GM12878 (cell line): ENCODE measurements around the gene CACNA2D2. TPM values are rescaled to one million over a fixed set of nuclear protein-coding genes. Genes with fewer than 3 reads are reported as not detected.

ENCODE experiments used
- ATAC-seq: fragments of 200-7000 bp; cut with Tn5 transposase; 3 replicates; pipeline ENCODE4 v1.9.1; 2020; ENCODE audit warnings: mild to moderate bottlenecking, moderate library complexity
- BruUV-seq: library from RNA; stranded (reverse); fragments of 400-500 nt; replicated peaks from 2 replicates; lab custom pipeline; 2021; lab: Mats Ljungman, UMichigan
- CTCF ChIA-PET: fragments of 300-600 bp; sonication (Branson Sonifier 250); formaldehyde crosslinking; extraction: SDS; loops from one replicate; lab custom pipeline; 2021; ENCODE audit warnings: inconsistent platforms; lab: Yijun Ruan, JAX
- POLR2A ChIA-PET: fragments of 350-600 bp; formaldehyde crosslinking; extraction: SDS; loops from one replicate; lab custom pipeline; 2021; ENCODE audit warnings: inconsistent platforms; lab: Charles Lee
- RAD21 ChIA-PET: fragments of 300-600 bp; sonication (Branson Sonifier 250); formaldehyde crosslinking; loops from one replicate; lab custom pipeline; 2023; ENCODE audit warnings: antibody characterized with exemption; ENCODE audit not compliant: unreplicated experiment; lab: Charles Lee
- SMC1A ChIA-PET: fragments of 300-600 bp; sonication (Branson Sonifier 250); formaldehyde crosslinking; loops from one replicate; lab custom pipeline; 2023; ENCODE audit not compliant: unreplicated experiment, uncharacterized antibody; lab: Charles Lee
- DNase-seq: peaks from one replicate; pipeline ENCODE4 v3.0.0-alpha.2; 2011; ENCODE audit warnings: low read depth, low spot score
- FAIRE-seq: peaks from 3 replicates; lab custom pipeline; 2011; peaks lifted over from hg19 to GRCh38; lab: Jason Lieb, UNC
- H2AFZ ChIP-seq: 2 replicates; pipeline ENCODE4 v1.6.0; 2011; ENCODE audit warnings: low read depth, low read length, control low read depth; ENCODE audit not compliant: control insufficient read depth
- H3K27ac ChIP-seq: 2 replicates; pipeline ENCODE4 v1.5.1; 2011; ENCODE audit warnings: control low read depth; ENCODE audit not compliant: control insufficient read depth, insufficient read depth
- H3K27me3 ChIP-seq, 2 experiments: replicated peaks in 1 of 2; 2 replicates each; pipeline versions ENCODE4 v1.6.0 to v1.6.1; 2011; ENCODE audit warnings: low read length in 1 of 2; ENCODE audit not compliant: control insufficient read depth in 2 of 2, insufficient read depth in 2 of 2
- H3K36me3 ChIP-seq, 2 experiments: 2 replicates each; pipeline ENCODE4 v1.5.1; 2011; ENCODE audit warnings: low read length in 1 of 2; ENCODE audit not compliant: control insufficient read depth in 2 of 2, insufficient read depth in 2 of 2
- H3K4me1 ChIP-seq: 2 replicates; pipeline ENCODE4 v1.6.1; 2011; ENCODE audit warnings: mild to moderate bottlenecking, low read length, moderate library complexity, mixed read lengths; ENCODE audit not compliant: control insufficient read depth, insufficient read depth
- H3K4me2 ChIP-seq: 2 replicates; pipeline ENCODE4 v1.6.0; 2011; ENCODE audit warnings: control low read depth; ENCODE audit not compliant: control insufficient read depth, insufficient read depth
- H3K4me3 ChIP-seq: fragments of 200-600 bp; sonication (generic); 2 replicates; pipeline ENCODE4 v1.5.1; 2016
- H3K79me2 ChIP-seq: 2 replicates; pipeline ENCODE4 v1.6.0; 2011; ENCODE audit warnings: low read length; ENCODE audit not compliant: control insufficient read depth, insufficient read depth
- H3K9ac ChIP-seq: 2 replicates; pipeline ENCODE4 v1.8.0; 2011; ENCODE audit warnings: low read length, control low read depth, mixed read lengths; ENCODE audit not compliant: control insufficient read depth, insufficient read depth
- H3K9me3 ChIP-seq: replicated peaks from 3 replicates; pipeline ENCODE4 v1.5.1; 2011; ENCODE audit warnings: mild to moderate bottlenecking, low read length; ENCODE audit not compliant: control insufficient read depth, insufficient read depth
- H4K20me1 ChIP-seq: 2 replicates; pipeline ENCODE4 v1.6.0; 2011; ENCODE audit not compliant: control insufficient read depth, insufficient read depth
- DPF2 ChIP-seq: fragments of 450-650 bp; IDR thresholded peaks from 2 replicates; pipeline ENCODE4 v1.6.1; 2017; ENCODE audit warnings: mild to moderate bottlenecking
- MYC ChIP-seq: IDR thresholded peaks from 2 replicates; pipeline ENCODE4 v1.6.1; 2011; ENCODE audit warnings: mild to moderate bottlenecking, low read length, moderate library complexity, inconsistent platforms; ENCODE audit not compliant: insufficient read depth, insufficient replicate concordance, insufficient read length, severe bottlenecking
- SMAD1 ChIP-seq: fragments of 450-650 bp; IDR thresholded peaks from 2 replicates; pipeline ENCODE4 v1.6.1; 2018; ENCODE audit warnings: mild to moderate bottlenecking, low read depth; ENCODE audit not compliant: partially characterized antibody
- WGBS: methylation state at CpG from one replicate; pipeline ENCODE4 v1.1.6; 2016; ENCODE audit warnings: low lambda C conversion rate; ENCODE audit not compliant: insufficient replicate concordance, insufficient coverage; ENCODE audit errors: missing lambda C conversion rate; 5-methylcytosine and 5-hydroxymethylcytosine counted together
- in situ Hi-C: fragments of 300-500 bp; cut with MboI; formaldehyde crosslinking; loops from 9 replicates; pipeline ENCODE4 v1.14.3; 2018; ENCODE audit warnings: mixed read lengths
- intact Hi-C: fragments of 100-400 bp; cut with micrococcal nuclease; formaldehyde crosslinking; loops from one replicate; pipeline ENCODE4 v1.14.2; 2022; ENCODE audit not compliant: unreplicated experiment
- polyA plus RNA-seq, 11 experiments: library from polyadenylated mRNA; depleted of rRNA in 4 of 11; unstranded in 6 of 11; stranded (reverse) in 5 of 11; fragments of >200 nt; fragmentation: Nextera tagmentation in 4 of 11; fragmentation: Illumina TruSeq in 1 of 11; extraction: Ambion mirVana in 4 of 11; extraction: Trizol in 1 of 11; gene quantifications; 1 replicate in 1 of 11; 2 replicates in 10 of 11; pipeline versions ENCODE4 v1.2.1 to v1.2.3, GENCODE V29; 2011 to 2016; ENCODE audit warnings: inconsistent platforms in 2 of 11, missing spikeins in 2 of 11, low read depth in 1 of 11
- total RNA-seq, 4 experiments: library from RNA; depleted of rRNA in 3 of 4; stranded (reverse); fragments of >200 nt in 3 of 4; fragmentation: Illumina TruSeq in 1 of 4; extraction: Trizol in 1 of 4; gene quantifications; 2 replicates each; pipeline versions ENCODE4 v1.2.1 to v1.2.3, GENCODE V29; 2013 to 2021
- TF ChIP-seq, protein P1 (sequence below): fragments of 450-650 bp; IDR thresholded peaks from 2 replicates; pipeline ENCODE4 v1.6.1; 2018; ENCODE audit warnings: mild to moderate bottlenecking, low read depth, moderate library complexity; ENCODE audit not compliant: partially characterized antibody
- TF ChIP-seq, protein P2 (sequence below): IDR thresholded peaks from 2 replicates; pipeline ENCODE4 v1.6.1; 2011; ENCODE audit warnings: low read depth, low read length, improper control_type of control experiment, borderline replicate concordance
- TF ChIP-seq, protein P3 (sequence below): fragments of 450-650 bp; IDR thresholded peaks from 2 replicates; pipeline ENCODE4 v1.6.1; 2017; ENCODE audit warnings: borderline replicate concordance

Gene CACNA2D2
- total and polyA plus RNA-seq, 10 of the 15 experiments (the other 5 are each of a cell fraction or from before 2014, with no cell fraction given), result 0.03 to 0.07 TPM; not detected in 8

DNA sequence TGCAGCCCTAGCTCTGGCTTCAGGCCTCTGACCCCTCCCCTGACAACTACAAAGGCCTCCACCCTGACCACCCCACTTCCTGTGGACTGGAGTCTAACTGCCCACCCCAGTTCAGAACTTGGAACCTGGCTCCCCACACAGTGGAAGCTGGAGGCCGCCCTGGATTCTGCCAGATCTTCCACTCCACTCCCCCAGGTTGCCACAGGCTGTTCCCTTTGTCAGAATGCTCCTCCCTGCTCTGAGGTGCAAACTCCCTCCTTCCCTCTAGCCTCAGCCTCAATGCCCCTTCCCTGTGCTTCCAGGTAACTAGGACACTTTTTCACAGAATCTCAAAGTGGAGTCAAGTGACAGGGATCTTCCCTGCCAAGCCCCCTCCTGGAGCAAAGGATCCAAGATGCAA is 81.3 kb downstream of the CACNA2D2 start:
- Histone ChIP-seq H3K27ac (no peak overlapping the region), H2AFZ (no peak overlapping the region), H3K4me3 (no peak overlapping the region), H3K79me2 (no peaks in the 10 kb centered on the region), H3K9ac (no peak overlapping the region), H3K4me2 (no peak overlapping the region), H3K36me3 (no peaks in the 10 kb centered on the region), H3K9me3 (no peaks in the 10 kb centered on the region), H4K20me1 (no peaks in the 10 kb centered on the region), H3K4me1 (no peaks in the 10 kb centered on the region), H3K27me3 (no peaks in the 10 kb centered on the region; a peak in 2 of 4 replicates)
- TF ChIP-seq SMAD1 (no peak), MYC (no peak), DPF2 (no peak)
- TF ChIP-seq, protein P1, sequence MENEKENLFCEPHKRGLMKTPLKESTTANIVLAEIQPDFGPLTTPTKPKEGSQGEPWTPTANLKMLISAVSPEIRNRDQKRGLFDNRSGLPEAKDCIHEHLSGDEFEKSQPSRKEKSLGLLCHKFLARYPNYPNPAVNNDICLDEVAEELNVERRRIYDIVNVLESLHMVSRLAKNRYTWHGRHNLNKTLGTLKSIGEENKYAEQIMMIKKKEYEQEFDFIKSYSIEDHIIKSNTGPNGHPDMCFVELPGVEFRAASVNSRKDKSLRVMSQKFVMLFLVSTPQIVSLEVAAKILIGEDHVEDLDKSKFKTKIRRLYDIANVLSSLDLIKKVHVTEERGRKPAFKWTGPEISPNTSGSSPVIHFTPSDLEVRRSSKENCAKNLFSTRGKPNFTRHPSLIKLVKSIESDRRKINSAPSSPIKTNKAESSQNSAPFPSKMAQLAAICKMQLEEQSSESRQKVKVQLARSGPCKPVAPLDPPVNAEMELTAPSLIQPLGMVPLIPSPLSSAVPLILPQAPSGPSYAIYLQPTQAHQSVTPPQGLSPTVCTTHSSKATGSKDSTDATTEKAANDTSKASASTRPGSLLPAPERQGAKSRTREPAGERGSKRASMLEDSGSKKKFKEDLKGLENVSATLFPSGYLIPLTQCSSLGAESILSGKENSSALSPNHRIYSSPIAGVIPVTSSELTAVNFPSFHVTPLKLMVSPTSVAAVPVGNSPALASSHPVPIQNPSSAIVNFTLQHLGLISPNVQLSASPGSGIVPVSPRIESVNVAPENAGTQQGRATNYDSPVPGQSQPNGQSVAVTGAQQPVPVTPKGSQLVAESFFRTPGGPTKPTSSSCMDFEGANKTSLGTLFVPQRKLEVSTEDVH, result no peak
- TF ChIP-seq, protein P2, sequence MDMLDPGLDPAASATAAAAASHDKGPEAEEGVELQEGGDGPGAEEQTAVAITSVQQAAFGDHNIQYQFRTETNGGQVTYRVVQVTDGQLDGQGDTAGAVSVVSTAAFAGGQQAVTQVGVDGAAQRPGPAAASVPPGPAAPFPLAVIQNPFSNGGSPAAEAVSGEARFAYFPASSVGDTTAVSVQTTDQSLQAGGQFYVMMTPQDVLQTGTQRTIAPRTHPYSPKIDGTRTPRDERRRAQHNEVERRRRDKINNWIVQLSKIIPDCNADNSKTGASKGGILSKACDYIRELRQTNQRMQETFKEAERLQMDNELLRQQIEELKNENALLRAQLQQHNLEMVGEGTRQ, result no peak
- TF ChIP-seq, protein P3, sequence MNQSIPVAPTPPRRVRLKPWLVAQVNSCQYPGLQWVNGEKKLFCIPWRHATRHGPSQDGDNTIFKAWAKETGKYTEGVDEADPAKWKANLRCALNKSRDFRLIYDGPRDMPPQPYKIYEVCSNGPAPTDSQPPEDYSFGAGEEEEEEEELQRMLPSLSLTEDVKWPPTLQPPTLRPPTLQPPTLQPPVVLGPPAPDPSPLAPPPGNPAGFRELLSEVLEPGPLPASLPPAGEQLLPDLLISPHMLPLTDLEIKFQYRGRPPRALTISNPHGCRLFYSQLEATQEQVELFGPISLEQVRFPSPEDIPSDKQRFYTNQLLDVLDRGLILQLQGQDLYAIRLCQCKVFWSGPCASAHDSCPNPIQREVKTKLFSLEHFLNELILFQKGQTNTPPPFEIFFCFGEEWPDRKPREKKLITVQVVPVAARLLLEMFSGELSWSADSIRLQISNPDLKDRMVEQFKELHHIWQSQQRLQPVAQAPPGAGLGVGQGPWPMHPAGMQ, result no peak
- RAD21 ChIA-PET, result no interaction called here
- BruUV-seq, result no TSS peak
- in situ Hi-C loops, result no loop called here
- CTCF ChIA-PET, result interaction anchor here (0.5 kb wide), 1 partner anchor 91 kb away, joined by 3 read pairs; no protein-coding TSS in a partner anchor
- DNase-seq (no peak), FAIRE-seq (no peak), ATAC-seq (no peak)
- POLR2A ChIA-PET, result no interaction called here
- SMC1A ChIA-PET, result no interaction called here
- 6% methylated on average over 1 of the region's 1 CpG for WGBS
- intact Hi-C loops, result no loop called here
